ENCODE results near the gene PLEK2.
"Not testable (repeated sequence)": the region's sequence is repeated elsewhere in the genome, so short reads cannot be mapped to it uniquely, and the experiment has no call there.

PLEK2 gene, protein sequence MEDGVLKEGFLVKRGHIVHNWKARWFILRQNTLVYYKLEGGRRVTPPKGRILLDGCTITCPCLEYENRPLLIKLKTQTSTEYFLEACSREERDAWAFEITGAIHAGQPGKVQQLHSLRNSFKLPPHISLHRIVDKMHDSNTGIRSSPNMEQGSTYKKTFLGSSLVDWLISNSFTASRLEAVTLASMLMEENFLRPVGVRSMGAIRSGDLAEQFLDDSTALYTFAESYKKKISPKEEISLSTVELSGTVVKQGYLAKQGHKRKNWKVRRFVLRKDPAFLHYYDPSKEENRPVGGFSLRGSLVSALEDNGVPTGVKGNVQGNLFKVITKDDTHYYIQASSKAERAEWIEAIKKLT

DNA sequence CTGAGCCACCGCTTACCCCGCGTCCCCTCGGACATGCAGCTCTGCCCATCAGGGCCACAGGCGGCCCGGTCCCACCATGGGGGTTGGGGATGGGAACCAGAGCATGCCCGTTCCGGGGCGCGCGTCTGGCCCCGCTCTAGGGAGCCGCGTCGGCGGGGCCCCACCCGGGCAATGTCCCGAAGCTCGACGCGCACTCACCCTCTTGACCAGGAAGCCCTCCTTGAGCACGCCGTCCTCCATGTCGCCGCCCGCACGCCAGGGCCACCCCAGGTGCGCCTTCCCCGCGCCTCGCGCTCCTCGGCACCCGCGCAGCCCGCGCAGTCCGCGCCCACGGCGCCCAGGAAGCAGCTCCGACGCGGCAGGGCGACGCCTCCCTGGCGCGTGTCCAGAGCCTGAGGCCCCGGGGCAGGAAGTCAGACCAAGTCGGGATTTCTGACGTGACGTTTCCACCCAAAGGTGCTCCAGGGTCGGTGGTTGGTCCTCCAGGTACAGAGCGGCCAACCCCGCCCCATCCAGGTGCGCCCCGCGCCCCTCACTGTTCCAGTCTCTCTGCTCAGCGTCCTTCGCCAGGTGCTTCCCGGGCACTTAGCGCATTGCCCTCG, at the start of gene PLEK2:
Gene PLEK2 (minus strand): TSS at position 346 of the 602 bp plus-strand sequence. CDS start 106 bp downstream, at position 240.
- peak; percentile 50 to 79 (median 56) for DNase-seq

DNA sequence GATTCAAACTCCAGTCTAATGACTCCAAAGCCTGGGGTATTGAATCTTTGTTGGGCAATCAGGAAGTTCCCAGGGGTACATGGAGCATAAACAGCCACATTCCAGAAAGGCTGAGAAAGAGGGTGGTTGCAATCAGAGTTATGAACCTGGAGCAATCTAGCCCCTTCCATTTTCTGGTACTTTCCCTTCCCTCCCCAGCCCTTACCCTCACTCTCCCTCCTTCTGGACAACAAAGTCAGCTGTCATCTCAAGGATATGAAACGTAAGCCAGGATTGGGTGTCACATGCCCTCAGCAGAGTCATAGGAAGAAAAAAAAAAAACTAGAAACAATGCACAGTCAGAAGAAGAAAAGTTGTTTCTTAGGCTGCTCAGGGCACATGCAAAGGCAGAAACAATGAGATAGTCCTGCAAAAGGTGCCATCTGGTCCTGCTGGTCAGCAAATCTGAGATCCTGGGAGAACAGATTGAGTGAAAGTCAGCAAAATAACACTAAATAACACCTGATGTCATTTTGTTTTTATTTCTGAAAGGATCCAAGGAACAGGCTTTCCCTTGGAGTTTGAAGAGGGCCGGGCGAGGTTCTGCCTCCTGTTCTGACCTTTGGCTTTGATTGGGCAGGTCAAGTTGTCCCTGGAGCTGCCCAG, 49.5 kb upstream of the PLEK2 start:
- DNase-seq: peak in 2 of 3 donors; percentile 10 to 23

DNA sequence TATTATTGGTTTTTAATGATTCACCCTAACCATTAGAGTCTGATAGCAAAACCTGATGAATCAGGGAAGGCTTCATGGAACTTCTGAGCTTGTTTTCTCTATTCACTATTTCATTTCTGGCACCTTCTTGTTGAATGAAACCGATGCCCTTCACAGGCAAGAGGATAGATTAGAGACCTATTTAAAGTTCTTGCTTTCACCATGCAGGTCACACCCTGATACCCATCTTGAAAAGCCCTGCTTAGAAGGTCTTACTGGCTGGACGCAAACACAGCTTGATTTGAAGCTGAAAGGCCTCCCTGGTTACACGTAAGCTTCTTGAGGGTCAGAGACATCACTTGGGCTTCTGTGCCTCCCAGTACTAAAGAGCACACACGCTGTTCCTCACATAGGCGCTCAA, 47.4 kb upstream of the PLEK2 start:
- no peak for DNase-seq

DNA sequence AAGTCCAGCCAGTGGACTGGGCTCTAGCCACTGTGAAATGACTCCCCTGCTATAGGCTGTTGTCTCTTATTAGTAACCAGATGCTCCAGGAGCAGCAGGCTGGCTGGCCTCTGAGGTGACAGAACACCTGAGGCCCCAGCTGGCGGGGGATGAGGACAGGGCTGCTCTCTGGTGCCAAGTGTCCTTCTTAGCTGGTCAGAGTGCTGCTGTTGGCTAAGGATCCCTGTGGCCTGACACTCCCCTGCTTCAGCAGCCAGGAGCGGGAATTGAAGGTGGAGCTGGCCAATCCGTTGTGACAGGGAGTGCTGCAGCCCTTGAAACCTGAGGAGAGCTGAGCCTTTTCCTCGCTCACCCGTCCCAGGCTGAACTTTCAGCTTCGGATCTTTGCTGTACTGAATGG, 45.8 kb upstream of the PLEK2 start:
- DNase-seq: no peak

DNA sequence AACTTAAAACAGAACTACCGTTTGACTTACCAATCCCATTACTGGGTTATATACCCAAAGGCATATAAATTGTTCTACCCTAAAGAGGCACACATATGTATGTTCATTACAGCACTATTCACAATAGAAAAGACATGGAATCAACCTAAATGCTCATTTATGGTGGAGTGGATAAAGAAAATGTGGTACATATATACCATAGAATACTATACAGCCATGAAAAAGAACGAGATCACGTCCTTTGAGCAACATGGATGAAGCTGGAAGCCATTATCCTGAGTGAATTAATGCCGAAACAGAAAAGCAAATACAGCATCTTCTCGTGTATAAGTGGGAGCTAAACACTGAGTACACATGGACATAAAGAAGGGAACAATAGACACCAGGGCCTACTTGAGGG, 44.8 kb upstream of the PLEK2 start:
- DNase-seq: no peak

DNA sequence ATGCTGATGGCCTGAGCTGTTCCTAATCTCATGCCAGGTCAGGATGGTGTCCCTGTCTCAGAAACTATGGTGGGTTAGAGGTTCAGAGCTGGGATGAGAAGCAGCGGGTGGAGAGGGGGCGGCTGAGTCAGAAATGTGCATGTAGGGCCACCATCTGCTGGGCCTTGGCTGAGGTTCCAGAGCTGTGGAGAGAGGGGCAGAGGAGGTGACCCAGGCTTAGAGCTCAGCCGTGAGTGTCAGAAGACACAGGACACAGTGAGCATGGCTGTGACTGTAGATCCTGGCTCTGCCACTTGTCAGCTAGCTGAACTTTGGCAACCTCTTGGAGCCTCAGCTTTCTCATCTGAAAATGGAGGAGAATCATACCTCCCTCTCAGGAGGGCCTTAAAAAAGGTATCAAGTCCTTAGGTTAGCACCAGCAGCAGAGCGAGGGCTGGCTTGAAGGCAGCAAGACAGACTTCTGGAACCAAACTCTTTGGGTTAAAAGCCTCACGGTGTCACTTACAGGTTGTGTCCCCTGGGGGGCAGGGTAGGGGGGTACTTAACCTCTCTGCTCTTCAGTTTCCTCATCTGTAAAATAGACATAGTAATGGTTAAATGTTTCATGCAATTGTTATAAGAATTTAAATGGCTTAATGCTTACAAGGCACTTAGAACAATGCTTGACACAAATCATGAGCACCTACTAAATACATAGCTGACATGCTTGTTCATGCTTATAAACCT, 41.8 kb upstream of the PLEK2 start:
- DNase-seq: no peak

DNA sequence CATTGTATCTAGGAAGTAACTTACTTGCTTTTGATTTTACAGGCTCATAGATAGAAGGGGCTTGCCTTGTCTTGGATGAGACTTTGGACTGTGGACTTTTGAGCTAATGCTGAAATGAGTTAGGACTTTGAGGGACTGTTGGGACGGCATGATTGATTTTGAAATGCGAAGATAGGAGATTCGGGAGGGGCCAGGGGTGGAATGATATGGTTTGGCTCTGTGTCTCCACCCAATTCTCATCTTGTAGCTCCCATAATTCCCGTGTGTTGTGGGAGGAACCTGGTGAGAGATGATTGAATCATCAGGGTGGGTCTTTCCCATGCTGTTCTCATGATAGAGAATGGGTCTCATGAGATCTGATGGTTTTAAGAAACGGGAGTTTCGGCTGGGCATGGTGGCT, 39.7 kb upstream of the PLEK2 start:
- DNase-seq: not testable (repeated sequence)

DNA sequence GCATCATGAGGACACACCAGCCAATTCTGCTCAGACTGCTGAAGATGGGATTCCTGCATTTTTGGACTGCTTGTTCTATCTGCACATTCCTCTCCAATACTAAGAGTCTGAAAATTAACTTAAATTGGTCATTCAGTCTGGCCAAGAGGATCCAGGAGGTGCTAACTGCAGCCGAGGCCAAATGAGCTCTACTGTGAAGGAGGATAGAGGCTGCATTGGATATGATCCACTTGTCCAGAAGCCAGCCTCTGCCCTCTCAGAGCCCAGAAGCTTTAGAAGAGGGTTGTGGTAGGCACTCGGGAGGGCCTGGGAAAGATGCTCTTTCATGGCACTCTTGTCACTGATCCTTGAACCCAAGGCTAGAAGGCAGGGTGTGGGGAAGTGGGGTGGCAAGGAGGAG, 37.1 kb upstream of the PLEK2 start:
- no peak for DNase-seq

DNA sequence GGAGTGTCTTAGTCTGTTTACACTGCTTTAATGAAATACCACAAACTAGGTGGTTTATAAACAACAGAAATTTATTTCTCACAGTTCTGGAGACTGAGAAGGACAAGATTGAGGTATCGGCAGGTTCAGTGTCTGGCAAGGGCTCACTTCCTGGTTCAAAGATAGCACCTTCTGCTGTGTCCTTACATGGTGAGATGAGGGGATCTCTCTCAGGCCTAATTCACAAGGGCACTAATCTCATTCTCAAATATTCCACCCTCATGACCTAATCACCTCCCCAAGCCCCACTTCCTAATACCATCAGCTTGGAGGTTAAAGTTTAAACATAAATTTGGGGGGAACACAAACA, 35.0 kb upstream of the PLEK2 start:
- DNase-seq: no peak

DNA sequence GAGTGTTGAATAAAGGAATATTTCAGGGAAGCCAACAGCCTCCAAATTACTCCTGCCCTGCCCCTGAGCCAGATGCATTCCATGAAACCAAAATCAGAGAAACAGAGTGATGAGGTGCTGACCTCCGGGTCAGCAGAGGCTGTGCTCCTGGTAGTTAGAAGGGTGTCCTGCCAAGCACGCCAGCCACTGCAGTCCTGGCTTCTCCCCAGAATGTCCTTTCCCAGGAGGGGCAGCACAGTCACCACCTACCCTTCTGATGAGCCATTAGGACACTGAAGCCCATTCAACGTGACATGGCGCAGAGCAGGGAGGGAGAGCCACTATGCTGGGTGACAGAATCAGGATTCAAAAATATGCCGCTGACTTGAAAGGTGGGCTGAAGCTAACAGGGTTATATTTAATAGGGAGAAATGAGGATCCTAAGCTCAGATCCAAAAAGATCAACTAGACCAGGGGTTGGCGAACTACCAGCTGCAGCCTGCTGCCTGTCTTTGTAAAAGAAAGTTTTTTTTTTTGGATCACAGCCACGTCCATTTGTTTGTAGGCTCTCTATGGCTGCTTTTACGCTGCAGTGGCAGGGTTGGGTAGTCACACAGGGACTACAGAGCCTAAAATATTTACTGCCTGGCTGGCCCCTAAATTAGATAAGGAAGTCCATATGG, 34.5 kb upstream of the PLEK2 start:
- no peak for DNase-seq

DNA sequence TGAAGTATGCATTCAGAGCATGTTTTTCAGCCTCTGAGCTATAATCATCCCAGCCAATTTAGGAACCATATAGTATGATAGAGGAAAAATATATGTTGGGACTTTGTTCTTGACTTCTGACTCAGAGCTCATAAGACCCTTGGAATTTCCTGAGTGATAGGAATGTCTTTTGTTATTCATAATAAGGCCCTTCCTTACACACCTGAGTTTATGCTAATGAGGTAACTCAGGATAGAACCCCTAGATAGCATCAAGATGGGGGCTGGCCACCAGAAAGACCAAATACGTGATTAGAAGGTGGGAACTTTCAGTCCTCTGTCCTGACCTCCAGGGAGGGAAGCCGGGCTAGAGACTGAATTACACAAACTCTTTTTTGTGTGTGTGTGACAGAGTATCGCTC, 32.4 kb upstream of the PLEK2 start:
- DNase-seq: no peak

DNA sequence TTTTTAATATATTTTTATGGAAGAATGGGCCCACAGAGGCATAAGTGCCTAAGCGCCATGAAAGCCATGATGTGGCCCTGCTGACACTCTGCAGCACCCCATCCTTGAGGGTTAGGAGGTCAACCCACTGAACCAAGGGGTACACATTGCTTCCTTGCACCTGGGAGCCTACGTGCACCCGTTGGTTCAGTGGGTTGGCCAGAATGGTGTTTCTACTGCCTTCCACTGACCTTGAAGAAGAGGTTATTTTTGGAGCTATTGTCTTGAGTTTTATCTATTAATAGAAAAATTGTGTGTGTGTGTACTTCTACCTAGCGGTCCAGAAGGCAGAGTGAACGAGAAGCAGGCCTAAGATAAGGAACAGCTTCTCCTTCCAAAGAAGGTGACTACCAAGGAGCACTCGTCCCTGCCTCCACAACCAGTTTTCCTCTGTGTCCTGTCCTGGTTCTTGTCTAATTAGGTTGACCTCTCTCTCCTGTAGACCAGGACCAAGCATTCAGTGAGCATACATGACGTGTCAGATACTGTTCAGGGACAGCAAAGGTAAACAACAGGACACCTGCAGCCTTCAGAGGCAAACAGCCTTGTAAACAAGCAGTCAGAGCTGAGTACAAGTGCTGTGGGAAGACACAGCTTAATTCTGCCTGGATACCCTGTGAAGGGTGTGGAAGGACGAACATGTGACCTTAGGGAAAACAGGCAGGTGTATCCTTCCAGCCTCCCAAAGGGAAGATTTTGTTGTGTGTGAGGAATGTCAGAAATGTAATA, 30.4 kb upstream of the PLEK2 start:
- no peak for DNase-seq

DNA sequence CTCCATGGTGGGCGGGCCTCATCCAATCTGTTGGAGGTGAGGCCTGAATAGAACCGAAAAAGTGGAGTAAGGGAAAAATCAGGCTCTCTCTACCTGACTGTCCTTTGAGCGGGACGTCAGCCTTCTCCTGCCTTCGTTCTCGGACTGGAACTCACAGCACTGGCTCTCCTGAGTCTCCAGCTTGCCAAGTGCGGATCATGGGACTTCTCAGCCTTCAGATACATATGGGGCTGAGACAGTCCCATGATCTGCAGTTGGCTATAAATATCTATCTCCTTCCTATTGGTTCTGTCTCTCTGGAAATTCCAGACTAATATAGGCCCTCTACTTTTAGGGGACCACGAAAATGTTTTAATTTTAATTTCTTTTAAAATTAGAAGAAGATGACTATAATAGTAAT, 29.7 kb upstream of the PLEK2 start:
- DNase-seq: no peak

DNA sequence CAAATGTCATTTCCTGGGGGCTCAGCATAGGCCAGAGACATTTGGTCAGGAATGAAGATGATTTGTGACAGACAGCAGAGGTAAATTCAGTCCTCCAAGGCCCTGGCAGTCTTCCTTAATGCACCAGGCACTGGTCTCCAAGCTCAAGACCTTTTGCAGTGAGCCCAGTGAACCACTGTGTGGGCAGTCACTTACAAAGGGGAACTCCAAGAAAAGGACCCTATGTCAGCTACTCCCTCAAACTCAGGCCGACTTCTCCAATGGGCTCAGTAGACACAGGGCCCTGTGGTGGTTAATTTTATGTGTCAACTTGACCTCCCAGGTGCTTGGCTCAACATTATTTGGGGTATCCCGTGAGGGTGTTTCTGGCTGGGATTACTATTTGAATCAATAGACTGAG, 29.3 kb upstream of the PLEK2 start:
- peak; percentile 48 to 61 (median 58) for DNase-seq

DNA sequence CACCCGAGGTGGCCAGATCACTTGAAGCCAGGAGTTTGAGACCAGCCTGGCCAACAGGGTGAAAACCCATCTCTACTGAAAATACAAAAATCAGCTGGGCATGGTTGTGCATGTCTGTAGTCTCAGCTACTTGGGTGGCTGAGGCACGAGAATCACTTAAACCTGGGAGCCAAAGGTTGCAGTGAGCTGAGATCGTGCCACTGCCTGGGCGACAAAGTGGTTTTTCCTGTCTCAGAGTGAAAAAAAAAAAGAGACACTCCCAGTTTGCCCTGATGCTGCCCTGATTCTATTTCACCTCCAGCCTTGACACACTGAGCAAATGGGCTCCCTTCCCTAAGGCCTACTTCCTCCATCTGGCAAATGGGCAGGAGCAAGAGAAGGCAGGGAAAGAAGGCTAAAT, 28.5 kb upstream of the PLEK2 start:
- DNase-seq: no peak

DNA sequence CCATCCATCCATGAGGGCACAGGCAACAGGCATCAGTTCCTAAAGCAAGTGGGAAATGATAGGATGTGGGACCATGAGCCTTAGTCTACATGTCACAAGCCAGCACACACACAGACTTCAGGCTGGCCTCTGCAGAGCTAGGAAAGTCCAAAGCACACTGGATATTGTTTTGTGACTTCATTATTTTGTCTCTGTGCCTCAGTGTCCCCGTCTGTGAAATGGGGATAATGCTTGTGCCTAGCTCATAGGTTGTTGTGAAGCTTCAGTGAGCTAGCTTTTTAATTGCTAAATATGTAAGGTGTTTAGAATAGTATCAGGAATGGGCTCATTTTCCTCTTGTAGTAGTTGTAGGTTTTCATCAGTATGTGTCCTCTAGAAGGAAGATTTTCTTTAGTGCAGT, 27.0 kb upstream of the PLEK2 start:
- DNase-seq: no peak

DNA sequence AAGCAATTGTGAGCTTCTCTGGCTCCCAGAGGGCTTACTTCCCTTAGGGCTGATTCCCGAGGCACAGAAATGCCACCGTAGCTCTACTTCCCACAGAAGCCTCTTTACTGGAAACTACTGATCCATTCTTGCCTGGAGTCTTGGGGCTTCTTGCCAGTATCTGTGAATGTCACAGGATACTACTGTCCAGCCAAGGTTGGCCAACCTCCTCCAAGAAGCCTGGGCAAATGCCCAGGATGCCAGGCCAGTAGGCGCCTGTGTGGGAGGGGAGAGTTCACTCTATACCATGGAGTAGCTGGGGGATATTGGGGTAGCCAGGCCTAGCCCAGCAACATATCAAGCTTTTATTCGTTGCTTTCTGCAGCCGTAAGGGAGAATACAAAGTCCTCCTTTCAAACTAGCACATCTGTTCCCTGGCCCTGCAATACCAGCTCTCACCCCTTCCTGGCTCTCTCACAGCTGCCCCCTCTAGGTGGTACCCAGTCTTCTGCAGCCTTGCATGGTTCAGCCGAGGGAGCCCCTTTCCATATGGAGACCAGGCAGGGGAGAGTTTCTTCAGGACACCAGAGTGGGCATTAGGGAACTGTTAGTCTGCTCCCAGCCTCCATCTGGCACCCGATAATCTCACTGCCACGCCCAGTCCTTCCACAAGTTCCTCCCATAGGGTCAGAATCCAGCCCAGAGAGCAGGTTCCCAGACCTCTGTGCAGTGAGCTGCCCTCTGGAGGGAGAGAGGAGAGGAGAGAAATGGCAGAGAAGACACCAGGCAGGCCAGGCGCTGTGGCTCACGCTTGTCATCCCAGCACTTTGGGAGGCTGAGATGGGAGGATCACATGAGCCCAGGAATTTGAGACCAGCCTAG, 24.3 kb upstream of the PLEK2 start:
- no peak for DNase-seq

DNA sequence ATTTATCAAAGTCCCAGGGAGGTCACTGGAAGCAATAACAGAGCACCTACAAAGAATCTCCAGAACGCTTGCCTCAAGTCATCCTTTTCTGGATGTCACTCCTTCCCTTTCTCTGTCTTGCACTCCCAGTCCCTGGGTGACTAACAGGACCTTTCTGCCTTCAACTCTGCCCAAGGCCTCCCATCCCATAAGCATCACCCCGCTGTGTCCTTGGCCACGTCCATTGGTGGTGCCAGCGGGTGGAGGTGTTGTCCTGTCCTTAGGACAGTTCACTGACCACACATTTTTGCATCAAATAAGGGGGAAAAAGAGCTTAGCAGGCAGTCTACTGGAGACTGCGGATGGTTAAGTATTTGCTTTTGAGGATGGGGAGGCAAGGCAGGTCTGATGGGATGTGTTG, 23.6 kb upstream of the PLEK2 start:
- no peak for DNase-seq

DNA sequence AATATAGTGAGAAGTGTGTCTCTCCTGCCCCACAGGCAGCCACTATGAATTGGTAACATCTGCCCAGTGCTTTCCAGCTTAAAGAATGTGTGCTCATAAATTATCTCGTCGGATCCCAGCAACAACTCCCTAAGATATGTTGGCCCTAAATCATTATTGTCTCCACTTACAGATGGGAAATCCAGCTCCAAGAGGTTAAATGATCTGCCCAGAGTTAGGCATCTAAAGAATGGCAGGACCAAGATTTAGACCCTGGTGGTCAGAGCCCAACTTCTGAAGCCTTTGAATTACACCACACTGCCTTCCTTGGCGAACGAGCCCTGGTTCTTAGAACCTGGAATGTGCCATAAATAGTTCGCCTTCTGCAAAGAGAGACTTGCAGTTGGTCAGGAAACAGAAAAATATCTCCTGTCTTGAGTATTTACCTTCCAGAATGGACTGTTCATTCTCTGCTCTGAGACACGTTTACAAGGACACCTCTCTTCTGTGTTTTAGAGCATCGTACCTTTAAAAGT, 20.1 kb upstream of the PLEK2 start:
- no peak for DNase-seq

DNA sequence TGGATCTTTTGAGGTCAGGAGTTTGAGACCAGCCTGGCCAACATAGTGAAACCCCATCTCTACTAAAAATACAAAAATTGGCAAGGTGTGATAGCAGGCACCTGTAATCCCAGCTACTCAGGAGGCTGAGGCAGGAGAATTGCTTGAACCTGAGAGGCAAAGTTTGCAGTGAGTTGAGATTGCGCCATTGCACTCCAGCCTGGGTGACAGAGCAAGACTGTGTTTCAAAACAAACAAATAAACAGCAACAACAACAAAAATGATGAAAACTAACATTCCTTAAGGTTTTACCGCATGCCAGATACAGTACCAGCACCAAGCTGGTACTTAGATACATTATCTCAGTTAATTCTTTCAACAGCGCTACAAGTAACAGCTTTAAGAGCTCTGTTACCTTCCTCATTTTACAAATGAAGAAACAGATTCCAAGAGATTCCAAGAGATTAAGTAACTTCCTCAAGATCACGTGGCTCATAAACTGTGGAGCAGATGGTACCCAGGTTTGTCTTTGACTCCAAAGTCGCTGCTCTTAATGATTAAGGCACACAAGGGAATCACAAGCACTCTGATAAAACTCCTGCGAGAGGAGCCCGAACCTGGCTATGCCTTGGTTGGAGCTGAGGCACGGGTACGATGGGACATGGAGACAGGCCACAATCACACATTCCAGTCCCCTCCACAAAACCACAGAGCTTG, 17.7 kb upstream of the PLEK2 start:
- no peak for DNase-seq

Data from suppressor macrophage treated with lipopolysaccharide for 1 hour (primary cell).